Hindlimb muscle (tissue), 1 donor: ENCODE results near the gene ZNF680. TPM values are rescaled to one million over a fixed set of nuclear protein-coding genes. Genes with fewer than 3 reads are reported as not detected.
"Not testable (repeated sequence)": the region's sequence is repeated elsewhere in the genome, so short reads cannot be mapped to it uniquely, and the experiment has no call there.

Experiments used
- DNase-seq: peaks from one replicate; pipeline ENCODE4 v3.0.0-alpha.2; 2013
- polyA plus RNA-seq: library from polyadenylated mRNA; unstranded; fragments of 120-200 nt; gene quantifications from one replicate; pipeline ENCODE4 v1.2.1, GENCODE V29; 2013; ENCODE audit not compliant: insufficient read length

The ZNF680 gene
- polyA plus RNA-seq, 1 donor: 10.7 TPM

DNA sequence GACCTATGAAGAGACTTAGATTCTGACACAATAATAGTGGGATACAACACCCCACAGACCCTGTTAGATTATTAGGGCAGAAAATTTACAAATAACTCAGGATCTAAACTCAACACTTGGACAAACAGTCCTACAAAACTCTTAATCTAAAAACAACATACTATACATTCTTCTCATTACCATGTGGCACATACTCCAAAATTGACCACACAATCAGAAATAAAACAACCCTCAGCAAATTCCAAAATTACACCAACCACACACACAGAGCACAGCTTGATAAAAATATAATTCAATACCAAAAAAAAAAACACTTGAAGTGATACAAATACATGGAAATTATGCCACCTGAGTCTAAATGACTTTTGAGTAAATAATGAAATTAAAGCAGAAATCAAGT is 7.8 kb downstream of the ZNF680 start:
- no peak for DNase-seq

DNA sequence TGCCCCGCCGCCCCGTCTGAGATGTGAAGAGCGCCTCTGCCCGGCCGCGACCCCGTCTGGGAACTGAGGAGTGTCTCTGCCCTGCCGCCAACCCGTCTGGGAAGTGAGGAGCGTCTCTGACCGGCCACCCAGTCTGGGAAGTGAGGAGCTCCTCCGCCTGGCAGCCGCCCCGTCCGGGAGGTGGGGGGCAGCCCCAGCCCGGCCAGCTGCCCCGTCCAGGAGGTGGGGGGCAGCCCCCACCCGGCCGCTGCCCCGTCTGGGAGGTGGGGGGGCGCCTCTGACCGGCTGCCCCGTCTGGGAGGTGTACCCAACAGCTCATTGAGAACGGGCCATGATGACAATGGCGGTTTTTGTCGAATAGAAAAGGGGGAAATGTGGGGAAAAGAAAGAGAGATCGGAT is 8.7 kb downstream of the ZNF680 start:
- not testable (repeated sequence) for DNase-seq

DNA sequence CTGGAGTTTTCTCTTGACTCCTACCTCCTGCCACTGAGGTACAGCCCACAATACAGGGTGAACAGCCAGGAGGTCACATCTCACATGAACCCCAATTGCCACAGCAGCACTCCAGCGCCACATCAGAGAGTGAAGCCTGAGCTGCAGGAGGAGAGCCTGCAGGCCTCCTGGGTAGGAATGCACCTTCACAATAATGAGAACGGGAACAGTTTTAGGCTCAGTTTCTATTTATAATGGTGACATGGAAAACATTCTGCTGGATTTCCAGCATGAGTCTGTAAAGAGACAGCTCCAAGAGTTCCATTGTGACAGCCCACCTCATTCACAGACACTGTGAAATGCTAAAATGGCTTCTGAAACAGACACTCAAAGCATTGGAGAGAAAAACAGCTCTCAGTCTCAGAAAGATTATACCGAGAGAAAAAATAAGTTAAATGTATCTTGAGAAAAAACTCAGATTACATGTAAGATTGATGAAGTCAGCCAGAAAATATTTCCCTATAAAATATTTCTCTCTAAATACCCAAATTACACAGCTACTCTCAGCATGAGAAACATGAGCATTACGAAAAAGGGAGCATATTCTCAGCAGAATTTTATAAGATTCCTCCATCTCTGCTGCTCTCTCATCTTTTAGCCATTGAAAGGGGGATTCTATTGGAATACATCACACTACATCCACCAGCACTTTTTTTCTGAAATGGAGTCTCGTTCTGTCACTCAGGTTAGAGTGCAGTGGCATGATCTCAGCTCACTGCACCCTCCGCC is 11.3 kb downstream of the ZNF680 start:
- no peak for DNase-seq

DNA sequence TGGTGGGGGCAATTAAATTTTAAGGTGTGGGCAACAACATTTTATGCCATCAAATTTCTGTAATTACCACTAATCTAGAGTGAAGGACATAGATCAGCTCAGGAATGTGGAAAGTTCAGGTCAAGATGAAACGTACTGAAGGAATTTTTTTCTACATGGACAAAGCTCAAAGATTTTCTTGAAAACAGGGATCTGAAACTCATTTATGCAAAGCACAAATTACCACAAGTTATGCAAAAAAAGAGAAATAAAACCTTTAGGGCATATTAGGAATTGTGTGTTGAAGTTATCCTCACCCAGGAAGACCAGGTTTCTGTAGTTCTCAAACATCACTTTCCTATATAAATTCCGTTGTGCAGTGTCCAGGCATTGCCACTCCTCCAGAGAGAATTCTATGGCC is 18.9 kb downstream of the ZNF680 start:
- no peak for DNase-seq

DNA sequence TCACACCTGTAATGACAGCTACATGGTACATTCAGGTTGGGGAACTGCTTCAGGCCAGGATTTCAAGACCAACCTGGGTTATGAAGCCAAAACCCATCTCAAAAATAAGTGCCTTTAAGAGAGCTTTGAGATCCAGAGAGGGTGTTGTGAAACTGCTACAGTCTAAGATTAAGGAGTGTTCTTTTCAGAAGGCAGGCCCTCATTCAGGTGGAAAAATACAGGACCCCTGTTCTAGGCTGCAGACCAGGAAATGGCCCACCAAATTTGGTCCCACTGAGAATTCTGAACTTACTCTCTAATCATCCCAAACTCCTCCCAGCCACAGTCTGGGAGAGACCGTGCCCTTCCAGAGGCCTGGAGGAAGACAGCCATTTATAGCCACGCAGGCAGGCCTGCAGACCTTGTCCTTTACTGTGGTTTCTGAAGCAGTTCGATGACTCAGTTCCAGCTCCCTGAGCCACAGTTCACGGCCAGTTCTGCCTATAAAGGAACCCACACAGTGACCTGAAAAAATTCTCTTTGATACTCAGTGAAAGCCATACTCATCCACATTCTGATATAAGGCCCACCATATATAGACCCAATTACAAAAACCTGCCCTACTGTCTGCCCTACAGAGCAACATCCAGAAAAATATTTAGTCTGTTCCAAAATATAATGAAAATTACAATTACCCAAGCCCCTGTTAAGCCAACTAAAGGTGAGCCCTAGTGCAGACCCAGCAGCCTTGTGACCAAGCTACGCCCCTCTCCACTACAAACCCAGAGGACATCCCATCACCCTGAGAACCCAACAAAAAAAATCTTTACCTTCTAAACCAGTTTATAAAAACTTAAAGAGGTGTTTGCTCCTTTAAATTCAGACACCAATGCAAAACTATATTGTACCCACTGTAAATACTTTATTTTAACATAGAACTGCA is 21.2 kb downstream of the ZNF680 start:
- DNase-seq: no peak

DNA sequence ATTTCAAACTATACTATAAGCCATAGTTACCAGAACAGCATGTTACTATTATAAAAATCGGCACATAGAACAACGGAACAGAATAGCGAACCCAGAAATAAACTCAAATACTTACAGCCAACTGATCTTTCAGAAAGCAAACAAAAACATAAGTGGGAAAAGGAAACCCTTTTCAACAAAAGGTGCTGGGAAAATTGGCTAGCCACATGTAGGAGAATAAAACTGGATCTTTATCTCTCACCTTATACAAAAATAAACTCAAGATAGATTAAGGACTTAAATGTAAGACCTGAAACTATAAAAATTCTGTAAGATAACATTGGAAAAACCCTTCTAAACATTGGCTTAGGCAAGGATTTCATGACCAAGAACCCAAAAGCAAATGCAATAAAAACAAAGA is 29.1 kb downstream of the ZNF680 start:
- DNase-seq: no peak

DNA sequence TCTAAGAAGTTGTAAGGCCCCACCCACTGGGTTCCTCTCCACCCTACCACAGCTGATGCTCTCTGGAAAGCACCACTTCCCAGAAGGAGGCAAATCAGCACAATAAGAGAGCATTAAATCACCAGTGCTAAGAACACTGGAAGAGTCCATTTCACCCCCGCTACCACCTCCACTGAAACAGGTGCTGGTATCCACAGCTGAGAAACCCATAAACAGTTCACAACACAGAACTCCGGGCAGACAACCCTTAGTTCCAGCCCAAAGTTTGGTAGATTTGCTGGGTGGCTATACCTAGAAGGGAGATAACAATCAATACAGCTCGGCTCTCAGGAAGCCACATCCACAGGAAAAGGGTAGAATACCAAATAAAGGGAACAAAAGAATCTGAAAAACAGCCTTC is 34.1 kb downstream of the ZNF680 start:
- DNase-seq: no peak

DNA sequence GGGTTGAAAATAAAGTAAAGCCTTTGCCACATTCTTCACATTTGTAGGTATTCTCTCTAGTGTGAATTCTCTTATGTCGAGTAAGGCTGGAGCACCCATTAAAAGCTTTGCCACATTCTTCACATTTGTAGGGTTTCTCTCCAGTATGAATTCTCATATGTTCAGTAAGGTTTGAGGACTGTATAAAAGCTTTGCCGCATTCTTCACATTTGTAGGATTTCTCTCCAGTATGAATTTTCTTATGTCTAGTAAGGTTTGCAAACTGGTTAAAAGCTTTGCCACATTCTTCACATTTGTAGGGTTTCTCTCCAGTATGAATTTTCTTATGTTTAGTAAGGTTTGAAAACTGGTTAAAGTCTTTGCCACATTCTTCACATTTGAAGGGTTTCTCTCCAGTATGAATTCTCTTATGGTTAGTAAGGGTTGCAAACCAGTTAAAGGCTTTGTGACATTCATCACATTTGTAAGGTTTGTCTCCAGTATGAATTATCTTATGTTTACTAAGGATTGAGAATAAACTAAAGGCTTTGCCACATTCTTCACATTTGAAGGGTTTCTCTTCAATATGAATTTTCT is 41.4 kb downstream of the ZNF680 start:
- no peak for DNase-seq

DNA sequence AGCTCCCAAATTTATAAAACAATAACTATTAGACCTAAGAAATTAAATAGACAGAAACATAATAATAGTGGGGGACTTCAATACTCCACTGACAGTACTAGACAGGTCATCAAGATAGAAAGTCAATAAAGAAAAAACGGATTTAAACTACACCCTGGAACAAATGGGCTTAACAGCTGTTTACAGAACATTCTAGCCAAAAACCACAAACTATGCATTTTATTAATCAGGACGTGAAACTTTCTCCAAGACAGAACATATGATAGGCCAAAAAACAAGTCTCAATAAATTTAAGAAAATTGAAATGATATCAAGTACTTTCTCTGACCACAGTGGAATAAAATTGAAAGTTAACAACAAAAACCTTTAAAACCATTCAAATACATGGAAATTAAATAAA is 46.4 kb downstream of the ZNF680 start:
- DNase-seq: no peak

DNA sequence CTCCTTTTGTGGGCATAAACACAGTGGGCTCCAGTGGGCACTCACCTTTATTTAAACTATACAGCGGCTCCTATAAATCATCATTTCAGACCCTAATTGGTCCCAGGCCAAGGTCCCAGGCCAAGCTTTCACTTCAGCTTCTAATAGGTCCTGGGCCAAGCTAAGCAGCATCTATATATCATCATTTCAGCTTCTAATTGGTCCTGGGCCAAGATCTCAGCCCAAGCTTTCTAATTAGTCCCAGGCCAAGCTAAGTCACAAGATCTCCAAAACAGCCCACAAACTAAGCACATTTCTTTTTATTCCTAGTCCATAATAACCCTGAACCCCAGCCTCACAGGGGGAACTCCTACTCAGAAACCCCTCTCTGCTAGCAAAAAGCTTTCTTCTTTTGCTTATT is 47.1 kb downstream of the ZNF680 start:
- DNase-seq: no peak

DNA sequence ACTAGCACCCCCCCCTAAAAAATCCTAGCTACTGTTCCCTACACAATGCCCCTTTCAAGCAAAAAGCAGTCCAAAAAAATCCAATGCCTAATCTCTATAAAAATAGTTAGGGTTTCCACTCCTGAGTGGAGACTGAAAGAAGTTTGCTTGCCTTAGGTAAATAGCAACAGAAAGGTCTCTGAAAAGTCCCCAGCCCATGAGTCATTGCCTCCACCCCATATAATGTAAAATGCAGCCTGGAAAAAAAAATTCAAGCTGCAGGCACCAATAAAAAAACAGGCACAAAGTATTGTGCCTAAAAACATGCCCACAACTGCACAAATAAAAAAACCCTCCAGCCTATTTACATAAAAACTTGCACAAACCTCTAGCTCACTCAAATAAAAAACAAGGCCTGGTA is 47.5 kb downstream of the ZNF680 start:
- DNase-seq: no peak

DNA sequence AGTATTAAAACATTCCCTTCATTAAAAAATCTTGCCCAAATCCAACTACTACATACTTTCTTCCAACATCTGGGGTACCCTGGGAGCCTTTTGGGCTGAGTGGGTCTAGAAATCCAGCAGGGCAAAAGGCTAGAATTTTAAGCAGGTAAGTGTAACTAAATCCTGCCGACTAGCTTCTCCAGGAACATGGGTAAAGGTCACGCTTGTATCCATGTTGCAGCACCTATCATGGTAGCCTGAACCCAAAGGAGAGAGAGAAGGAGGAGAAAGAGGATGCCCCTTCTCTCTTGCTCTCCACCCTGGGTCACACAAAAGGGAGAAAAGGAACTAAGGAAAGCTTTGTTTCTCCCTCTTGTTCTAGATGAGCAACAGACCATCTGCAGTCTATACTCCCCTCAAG is 53.3 kb downstream of the ZNF680 start:
- DNase-seq: no peak

DNA sequence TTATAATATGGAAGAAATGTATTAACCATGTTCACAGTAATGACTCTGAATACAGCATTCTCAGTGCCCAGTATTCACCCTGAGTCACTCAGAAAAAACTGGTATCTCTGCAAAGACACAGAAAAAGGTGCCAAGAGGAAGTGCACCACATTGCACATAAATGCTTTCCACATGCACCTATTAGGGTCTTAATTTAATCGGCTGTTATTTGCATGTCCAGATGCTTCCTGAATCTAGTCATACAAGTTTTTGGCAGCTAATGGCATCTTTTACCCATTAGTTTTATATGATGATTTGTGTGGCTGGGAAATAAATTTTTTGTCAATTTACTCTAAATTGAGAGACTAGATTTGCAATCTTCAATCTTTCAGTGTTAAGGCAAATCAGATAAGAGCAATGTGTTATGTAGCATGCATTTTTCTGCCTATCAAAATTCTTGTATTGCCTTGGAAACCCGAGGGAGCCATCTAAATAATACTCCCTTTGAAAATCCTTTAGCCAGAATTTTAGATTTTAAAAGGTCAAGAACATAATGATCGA is 58.2 kb downstream of the ZNF680 start:
- no peak for DNase-seq

DNA sequence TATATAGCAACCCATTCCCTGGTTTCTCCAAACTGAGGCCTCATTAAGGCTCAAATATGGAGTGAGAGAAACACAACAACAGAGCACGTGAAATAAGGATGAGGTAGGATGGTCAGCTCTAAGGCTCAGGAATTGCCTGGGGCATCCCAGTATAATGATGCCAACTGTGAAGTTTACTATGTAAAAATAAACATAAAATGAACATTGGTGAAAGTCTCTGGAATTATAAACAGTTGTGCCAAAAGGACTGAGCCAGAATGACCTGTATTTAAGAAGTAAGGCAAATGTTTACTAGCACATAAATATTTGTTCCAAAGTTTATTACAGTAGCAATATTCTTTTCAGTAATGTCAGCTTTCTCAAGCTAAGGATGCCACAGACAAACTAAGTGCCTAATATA is 64.6 kb downstream of the ZNF680 start:
- DNase-seq: no peak

DNA sequence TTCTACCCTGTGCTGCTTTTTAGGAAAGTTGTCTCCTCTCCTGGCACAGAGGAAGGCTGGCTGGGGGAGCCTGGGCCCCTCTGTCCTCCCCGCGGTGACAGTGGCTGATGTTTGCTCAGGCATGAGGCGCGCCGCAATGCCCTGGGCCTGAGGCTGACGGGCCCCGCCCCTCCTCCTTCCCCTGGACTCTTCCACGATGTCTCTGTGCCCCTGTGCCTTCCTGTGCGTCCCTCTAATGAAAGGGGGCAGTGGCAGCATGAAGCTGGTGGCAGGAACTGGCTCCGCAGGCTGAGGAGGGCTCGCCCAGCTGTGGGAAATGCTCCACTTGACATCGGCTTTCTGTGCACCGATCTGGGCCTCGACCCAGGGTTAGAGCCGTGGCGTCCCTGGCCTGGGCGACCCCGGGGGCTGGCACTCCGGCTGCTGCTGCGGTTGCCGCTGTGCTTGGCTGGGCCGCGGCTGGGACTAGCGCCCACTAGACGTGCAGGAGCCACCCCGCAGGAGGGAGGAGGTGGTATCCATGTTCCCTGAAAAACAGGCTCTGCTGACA is 67.9 kb downstream of the ZNF680 start:
- DNase-seq: no peak

DNA sequence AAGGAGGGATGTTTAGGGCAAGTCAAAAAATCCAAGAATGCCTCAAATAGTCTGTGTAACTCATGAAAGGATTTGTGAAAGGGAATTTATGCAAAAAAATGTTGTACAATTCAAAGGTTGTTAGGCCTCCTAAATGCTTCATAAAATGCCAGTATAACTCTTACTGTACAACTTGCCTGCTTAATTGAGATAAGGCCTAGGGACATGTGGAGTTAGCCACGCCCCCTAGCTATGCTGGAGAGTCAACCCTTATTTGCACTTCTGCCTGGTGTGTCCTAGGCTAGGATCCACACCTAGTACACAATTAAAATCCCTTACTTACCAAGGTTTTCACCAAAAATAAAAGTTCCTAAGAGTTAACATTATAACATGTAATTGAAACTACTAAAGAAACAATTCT is 77.2 kb downstream of the ZNF680 start:
- no peak for DNase-seq

Other genes with a start within 250 kb of the ZNF680 start
- gene ZNF736, start 249.1 kb downstream of the ZNF680 start, polyA plus RNA-seq: 9.5 TPM
- gene ZNF107, start 103.1 kb upstream of the ZNF680 start, polyA plus RNA-seq: 3.9 TPM
- gene ZNF138, start 231.4 kb upstream of the ZNF680 start, polyA plus RNA-seq: 11.7 TPM